ENCODE results near the gene TOE1. TPM values are rescaled to one million over a fixed set of nuclear protein-coding genes. Genes with fewer than 3 reads are reported as not detected.

TOE1 gene
- total RNA-seq, 3 donors from 2014 or later (not counting 1 experiment from before 2014, with no cell fraction given) = 23.2 to 36.8 (median 28.2) TPM

- TF ChIP-seq, protein P1, sequence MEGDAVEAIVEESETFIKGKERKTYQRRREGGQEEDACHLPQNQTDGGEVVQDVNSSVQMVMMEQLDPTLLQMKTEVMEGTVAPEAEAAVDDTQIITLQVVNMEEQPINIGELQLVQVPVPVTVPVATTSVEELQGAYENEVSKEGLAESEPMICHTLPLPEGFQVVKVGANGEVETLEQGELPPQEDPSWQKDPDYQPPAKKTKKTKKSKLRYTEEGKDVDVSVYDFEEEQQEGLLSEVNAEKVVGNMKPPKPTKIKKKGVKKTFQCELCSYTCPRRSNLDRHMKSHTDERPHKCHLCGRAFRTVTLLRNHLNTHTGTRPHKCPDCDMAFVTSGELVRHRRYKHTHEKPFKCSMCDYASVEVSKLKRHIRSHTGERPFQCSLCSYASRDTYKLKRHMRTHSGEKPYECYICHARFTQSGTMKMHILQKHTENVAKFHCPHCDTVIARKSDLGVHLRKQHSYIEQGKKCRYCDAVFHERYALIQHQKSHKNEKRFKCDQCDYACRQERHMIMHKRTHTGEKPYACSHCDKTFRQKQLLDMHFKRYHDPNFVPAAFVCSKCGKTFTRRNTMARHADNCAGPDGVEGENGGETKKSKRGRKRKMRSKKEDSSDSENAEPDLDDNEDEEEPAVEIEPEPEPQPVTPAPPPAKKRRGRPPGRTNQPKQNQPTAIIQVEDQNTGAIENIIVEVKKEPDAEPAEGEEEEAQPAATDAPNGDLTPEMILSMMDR (IDR thresholded peaks at IDR 0.05) = no peak
Observed at GRCh38 chr1:45325851-45326506, 14.0 kb upstream of the TOE1 start.

GRCh38 chr1:45326627-45327623, 13.0 kb upstream of the TOE1 start, which contains the start of gene HPDL:
HPDL (plus strand) TSS chr1:45326895; CDS start chr1:45327149, 254 bp downstream.
- peak within 1 kb of the TSS; percentile 62 for H3K4me3 ChIP-seq (ENCODE audit: low read length)
- H3K4me1 ChIP-seq (ENCODE audit: control insufficient read depth, insufficient read depth, low read length) = peaks cover 16% of the 10 kb centered on the region
- intact Hi-C loops (cut with micrococcal nuclease) = no loop called here
- DNase-seq (peak in 1 of 2 donors; percentile 73), ATAC-seq (peak; percentile 76 to 91 (median 81))
- no peaks in the 10 kb centered on the region for H3K9me3 Mint-ChIP-seq
- TF ChIP-seq, protein P1 (IDR thresholded peaks at IDR 0.05) = no peak
- no peaks in the 10 kb centered on the region for H3K36me3 Mint-ChIP-seq
- no peaks in the 10 kb centered on the region for H3K27me3 ChIP-seq (ENCODE audit: control insufficient read depth, insufficient read depth, low read length)
- H3K27ac Mint-ChIP-seq = peak within 1 kb of the TSS in 1 of 2 donors; percentile 54
- WGBS (ENCODE audit: insufficient coverage) = 10% methylated on average over 96 of the region's 96 CpGs
- H3K27ac ChIP-seq (ENCODE audit: low read length) = no peak within 1 kb of the TSS
- peaks cover 7% of the 10 kb centered on the region for H3K36me3 ChIP-seq (ENCODE audit: control insufficient read depth, insufficient read depth, low read length)
- peak within 1 kb of the TSS; percentile 83 for H3K4me3 Mint-ChIP-seq
- H3K4me1 Mint-ChIP-seq = no peaks in the 10 kb centered on the region
- no peaks in the 10 kb centered on the region for H3K27me3 Mint-ChIP-seq (ENCODE audit: low read depth in 2 of 2)
- no peaks in the 10 kb centered on the region for H3K9me3 ChIP-seq (ENCODE audit: control insufficient read depth, insufficient read depth, low read length)

More at GRCh38 chr1:45325851-45326506, 14.0 kb upstream of the TOE1 start:
- Mint-ChIP-seq H3K4me1 (no peaks in the 10 kb centered on the region), H3K9me3 (no peaks in the 10 kb centered on the region), H3K27me3 (ENCODE audit: low read depth in 2 of 2) (no peaks in the 10 kb centered on the region), H3K4me3 (peak overlapping the region; percentile 83), H3K36me3 (no peaks in the 10 kb centered on the region), H3K27ac (peak overlapping the region in 1 of 2 donors; percentile 54)
- ATAC-seq (no peak), DNase-seq (no peak)
- peaks cover 2% of the 10 kb centered on the region for H3K36me3 ChIP-seq (ENCODE audit: control insufficient read depth, insufficient read depth, low read length)
- H3K4me1 ChIP-seq (ENCODE audit: control insufficient read depth, insufficient read depth, low read length) = peaks cover 16% of the 10 kb centered on the region
- no peaks in the 10 kb centered on the region for H3K9me3 ChIP-seq (ENCODE audit: control insufficient read depth, insufficient read depth, low read length)
- H3K27ac ChIP-seq (ENCODE audit: low read length) = no peak overlapping the region
- H3K4me3 ChIP-seq (ENCODE audit: low read length) = no peak overlapping the region
- H3K27me3 ChIP-seq (ENCODE audit: control insufficient read depth, insufficient read depth, low read length) = no peaks in the 10 kb centered on the region
- intact Hi-C loops (cut with micrococcal nuclease) = no loop called here
- WGBS (ENCODE audit: insufficient coverage) = 64% methylated on average over 6 of the region's 6 CpGs

- no peaks in the 10 kb centered on the region for H3K27me3 ChIP-seq (ENCODE audit: control insufficient read depth, insufficient read depth, low read length)
- Mint-ChIP-seq H3K9me3 (no peaks in the 10 kb centered on the region), H3K4me1 (no peaks in the 10 kb centered on the region), H3K4me3 (peak overlapping the region; percentile 52), H3K27me3 (ENCODE audit: low read depth in 2 of 2) (no peaks in the 10 kb centered on the region), H3K27ac (no peak overlapping the region), H3K36me3 (no peaks in the 10 kb centered on the region)
- DNase-seq (no peak), ATAC-seq (no peak)
- H3K36me3 ChIP-seq (ENCODE audit: control insufficient read depth, insufficient read depth, low read length) = peaks cover 16% of the 10 kb centered on the region
- peaks cover 16% of the 10 kb centered on the region for H3K4me1 ChIP-seq (ENCODE audit: control insufficient read depth, insufficient read depth, low read length)
- WGBS (ENCODE audit: insufficient coverage) = 64% methylated on average over 19 of the region's 19 CpGs
- TF ChIP-seq, protein P1 (IDR thresholded peaks at IDR 0.05) = no peak
- intact Hi-C loops (cut with micrococcal nuclease) = no loop called here
- H3K9me3 ChIP-seq (ENCODE audit: control insufficient read depth, insufficient read depth, low read length) = no peaks in the 10 kb centered on the region
- no peak overlapping the region for H3K27ac ChIP-seq (ENCODE audit: low read length)
- H3K4me3 ChIP-seq (ENCODE audit: low read length) = no peak overlapping the region
Observed at GRCh38 chr1:45327644-45328515, 12.1 kb upstream of the TOE1 start.

Measured in natural killer cell (primary cell).